ENCODE results near the gene CCDC182. TPM values are rescaled to one million over a fixed set of nuclear protein-coding genes. Genes with fewer than 3 reads are reported as not detected.

The CCDC182 gene
- total RNA-seq, 1 donor from 2014 or later = not detected

DNA sequence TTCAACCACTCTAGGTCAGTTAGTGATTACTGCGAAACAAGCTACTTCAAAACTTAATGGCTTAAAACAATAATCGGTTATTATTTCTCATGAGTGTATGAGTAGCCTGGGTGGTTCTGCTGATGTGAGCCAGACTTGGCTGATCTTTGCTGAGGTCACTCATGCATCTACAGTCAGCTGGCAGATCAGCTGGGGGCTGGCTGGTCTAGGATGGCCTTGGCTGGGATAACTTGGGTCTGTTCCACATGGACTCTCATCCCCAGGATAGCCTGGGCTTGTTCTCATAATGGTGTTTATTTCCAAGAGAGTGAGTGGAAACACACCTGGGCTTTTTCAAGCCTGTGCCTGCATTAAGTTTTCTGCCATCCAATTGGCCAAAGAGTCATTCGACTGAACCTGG, 13.0 kb downstream of the CCDC182 start:
- FAIRE-seq (no peak), DNase-seq (ENCODE audit: low spot score in 2 of 2) (no peak)

DNA sequence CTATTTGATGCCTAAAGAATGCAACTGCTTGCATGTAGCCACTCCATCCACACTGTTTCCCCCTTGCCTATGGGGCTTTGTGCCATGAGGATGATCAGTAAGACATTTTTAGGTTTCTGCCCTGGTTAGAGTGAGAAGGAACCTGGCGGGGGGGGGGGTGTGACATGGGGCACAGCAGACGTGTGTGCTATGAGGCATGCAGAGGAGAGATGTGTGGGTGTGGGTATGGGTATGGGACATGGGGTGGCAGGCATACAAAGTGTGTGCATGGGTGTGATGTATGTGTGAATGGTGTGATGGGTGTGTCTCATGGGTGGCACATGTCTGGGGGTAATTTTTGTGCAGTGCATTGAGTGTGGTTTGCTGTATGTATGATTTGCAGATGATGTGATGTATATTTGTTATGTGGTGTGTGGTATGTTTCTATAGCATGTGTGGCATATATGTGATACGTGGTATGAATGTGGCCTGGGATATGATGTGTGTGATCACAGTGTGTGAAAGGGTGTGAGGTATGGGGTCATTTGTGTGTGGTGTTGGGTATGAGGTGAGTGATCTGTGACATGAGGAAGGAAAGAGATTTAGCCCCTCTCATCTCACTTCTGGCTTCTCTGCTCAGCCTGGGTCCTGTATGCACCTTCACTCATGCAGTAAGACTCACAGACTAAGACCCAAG, 14.9 kb downstream of the CCDC182 start:
- no peak for FAIRE-seq

DNA sequence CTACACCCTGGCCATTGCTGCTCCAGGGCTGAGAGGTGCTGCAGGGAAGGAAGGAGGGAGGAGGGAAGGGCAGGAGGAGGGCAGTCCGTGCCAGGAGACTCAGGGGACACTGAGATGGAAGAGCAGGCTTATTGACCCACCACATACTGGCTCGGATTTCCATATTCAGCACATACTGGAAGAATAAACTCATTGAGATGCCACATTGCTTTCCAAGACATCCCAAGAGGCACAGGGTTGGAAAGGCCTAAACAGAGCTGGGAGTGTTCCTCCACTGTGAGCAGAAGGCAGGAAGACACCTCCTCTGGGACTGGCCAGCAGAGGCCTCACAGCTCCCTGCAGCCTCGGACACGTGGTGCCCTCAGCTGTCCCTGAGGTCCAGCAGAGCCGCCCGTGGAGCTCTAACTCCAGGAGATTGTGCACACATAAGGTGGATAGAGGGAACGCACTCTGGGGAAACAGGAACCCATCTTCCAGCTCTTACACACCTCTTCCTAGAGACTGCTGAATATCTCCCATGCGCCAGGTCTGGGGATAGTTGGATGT, 17.4 kb downstream of the CCDC182 start:
- DNase-seq (ENCODE audit: low spot score in 2 of 2) = no peak
- FAIRE-seq = no peak

More for the DNA sequence above, 14.9 kb downstream of the CCDC182 start:
- DNase-seq (ENCODE audit: low spot score in 2 of 2) = no peak

DNA sequence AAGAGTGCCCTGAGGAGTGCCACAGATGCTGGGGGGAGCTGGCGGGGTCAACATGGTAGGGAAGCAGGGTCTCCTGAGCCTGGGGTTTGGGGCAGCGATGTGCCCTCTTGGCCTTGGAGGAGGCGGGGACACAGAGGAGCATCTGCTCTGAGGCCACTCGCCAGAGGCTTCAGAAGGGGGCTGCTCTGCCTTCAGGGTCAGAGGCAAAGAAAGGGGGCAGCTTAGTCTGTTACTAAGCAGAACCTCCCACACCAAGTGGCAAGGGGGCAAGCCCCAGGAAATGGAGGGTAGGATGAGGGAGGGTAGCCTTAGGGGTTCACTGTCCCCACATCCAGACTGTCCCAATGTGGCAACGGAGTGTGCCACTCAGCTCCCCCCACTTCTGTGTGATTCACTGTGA, 18.3 kb downstream of the CCDC182 start:
- no peak for FAIRE-seq
- no peak for DNase-seq (ENCODE audit: low spot score in 2 of 2)

DNA sequence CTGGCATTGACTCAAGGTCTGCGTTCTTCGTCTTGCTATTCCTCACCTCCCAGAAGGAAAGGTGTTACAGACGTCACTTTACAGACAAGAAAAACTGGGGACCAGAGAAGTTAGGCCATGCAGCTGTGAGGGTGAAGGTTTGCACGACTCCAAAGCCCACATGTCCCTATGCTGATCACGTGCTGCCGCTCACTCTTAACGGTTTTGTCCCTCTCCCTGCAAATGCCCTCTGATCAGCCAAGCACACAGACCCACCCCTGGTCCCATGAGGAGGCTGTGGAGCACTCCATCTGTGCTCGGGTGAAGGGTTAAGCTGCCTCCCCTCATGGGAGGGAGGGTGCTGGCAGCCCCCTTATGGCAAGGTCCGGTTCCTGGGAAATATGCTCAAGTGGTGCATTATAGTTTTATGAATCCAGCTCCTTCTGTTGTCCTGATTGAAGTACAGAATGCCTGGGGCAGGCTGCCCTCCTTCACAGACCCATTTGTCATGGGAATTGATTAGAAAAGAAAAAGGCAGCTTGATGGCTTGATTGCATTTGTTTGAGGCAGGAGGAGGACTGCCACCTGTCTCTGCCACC, 18.8 kb downstream of the CCDC182 start:
- FAIRE-seq (no peak), DNase-seq (ENCODE audit: low spot score in 2 of 2) (no peak)

DNA sequence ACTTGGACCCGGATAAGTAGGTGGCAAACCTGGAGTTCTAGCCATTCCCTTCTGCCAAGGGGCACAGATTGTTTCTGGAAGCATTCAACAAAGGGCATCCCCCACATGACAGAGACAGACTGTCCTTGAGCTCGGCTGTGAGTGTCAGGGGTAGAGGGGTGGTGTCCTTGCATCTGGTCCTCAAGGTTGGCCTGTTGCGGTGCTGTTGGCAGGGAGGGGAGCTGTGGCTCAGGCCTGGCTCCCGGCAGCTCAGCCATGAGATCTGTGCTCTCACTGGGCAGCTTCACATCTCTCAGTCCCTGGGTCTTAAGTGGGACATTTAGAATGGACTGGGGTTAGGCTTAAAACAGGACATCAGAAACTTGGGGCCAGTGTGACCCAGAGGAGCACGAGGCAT, 20.4 kb downstream of the CCDC182 start:
- DNase-seq (ENCODE audit: low spot score in 2 of 2) (no peak), FAIRE-seq (no peak)

DNA sequence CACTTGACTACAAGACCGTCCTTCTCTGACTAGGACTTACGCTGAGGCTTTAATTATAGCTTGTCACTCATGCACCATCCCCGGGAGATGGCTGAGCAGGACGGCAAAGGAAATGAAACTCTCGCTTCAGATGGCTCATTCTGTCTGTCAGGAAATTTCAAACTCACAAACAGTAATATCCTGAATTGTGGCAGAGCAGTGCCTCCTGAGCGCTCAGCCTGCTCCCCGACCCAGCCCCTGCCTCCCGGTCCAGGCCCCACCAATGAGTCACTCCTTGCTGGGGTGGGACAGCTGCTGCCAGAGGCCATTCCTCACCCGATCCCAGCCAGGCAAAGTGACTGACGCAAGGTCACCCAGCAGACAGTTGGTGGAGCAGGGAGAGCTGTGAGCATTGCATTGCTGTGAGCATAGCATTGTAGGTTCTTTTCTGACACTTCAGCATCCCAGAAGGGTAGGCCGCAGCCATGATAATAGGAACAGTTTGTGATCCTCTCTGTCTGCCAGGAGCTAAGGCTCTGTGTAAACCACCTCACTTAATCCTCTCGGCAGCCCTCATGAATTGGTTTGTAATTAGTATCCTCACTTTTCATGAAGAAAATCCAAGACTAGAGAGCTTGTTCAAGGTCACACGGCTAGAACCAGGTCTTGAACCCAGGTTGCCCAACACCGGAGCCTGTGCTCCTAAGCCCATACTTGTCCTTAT, 20.9 kb downstream of the CCDC182 start:
- FAIRE-seq (no peak), DNase-seq (ENCODE audit: low spot score in 2 of 2) (no peak)

DNA sequence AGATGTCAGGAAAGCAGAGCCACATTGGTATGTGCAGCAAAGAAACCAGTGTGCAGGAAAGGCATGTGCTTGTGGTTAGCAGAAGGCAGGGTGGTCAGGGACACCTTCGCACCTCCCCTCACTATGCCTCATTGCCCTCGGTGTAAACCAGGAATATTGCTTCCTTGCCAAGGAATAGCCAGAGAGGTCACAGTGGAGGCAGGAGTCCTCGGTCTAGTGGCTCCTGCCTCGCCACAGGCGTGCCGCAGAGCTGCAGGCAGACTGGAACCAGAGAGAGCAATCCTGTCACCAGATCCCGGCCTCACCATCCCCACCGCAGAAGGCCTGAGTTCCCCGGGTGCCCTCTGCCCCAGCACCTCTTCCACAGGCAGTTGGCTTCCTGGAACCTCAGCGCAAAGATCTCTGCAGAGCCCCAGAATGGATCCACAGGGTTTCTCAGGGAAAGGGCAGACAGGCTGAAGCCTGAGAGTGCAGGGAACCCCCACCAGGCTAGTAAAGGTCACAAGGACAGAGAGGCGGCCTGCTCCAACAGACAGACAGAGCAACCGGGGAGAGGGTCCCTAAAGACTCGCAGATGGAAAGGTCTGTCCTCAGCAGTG, 21.6 kb downstream of the CCDC182 start:
- no peak for FAIRE-seq
- DNase-seq (ENCODE audit: low spot score in 2 of 2) = no peak

DNA sequence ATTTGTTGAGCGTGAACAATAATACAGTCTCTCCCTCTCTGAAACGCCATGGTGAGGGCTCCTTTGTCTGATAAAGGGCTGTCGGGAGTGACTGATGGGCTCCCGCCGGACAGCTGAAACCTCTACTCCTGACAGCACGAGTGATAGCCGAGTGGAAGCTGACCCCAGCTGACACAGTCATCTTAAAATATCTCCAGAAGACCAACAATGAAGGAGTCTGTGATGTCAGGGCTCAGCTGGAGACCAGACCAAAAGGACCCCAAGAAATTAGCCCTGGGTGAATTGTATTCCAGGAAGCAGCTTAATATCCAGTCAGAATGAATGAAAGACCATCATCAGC, 22.4 kb downstream of the CCDC182 start:
- FAIRE-seq (no peak), DNase-seq (ENCODE audit: low spot score in 2 of 2) (no peak)

DNA sequence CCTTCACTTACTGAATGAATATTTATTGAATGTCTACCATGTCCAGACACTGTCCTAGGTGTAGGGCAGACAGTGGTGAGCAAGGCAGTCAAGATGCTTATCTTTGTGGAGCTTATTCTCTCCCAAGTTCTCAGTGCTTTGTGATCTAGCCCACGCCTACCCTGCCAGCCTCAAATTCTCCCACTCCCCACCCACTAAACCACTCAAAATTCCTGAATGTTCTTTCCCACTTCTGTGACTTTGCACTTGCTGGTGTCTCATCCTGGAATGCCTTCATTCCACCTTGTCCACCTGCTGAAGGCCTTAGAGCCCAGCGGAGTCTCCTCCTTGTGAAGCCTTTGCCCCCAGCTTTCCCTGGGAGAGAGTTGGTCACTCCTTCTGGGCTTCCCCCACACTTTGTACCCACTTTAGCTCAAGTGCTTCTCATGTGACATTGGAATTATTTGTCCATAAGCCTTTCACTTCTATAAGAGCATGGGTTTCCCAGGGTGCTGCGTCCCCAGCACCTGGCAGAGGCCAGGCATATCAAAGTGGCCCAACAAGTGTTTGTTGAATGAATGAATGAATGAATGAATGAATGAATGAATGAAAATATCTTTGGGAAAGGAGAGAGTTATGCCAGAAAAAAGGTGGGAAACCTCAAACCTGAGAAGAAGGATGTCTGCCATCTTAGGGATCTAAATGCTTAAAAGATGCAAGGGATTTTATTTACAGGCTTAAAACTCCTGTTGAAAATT, 23.0 kb downstream of the CCDC182 start:
- DNase-seq (ENCODE audit: low spot score in 2 of 2) = no peak

DNA sequence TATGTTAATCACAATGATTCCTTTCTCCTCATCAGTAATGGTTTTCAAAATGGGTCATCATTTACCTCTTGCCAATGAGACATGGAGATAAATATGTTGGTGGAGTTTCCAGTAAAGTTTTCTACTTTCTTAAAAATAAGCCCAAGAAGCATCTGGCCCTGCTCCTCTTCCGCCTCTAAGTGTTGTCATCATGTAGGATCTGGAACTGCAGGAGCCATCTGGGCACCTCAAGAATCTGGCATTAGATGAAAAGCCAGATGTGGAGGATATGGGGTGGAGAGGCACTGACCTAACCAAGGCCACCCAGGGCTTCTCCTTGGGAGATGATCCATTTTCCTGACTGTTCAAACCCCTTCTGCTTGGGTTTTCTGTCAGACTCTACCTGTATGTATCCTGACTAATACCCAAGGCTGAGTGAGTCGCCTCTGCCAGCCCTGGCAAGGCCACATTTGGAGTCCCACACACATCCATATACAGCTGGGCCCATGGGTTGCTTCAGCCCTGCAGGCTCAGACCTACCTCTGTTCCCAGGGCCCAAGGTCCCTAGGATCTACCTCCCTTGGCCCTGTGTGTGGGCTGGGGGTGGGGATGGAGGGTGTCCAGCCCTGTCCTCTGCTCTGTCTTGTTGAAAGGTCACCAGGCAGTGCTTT, 24.6 kb downstream of the CCDC182 start:
- FAIRE-seq (no peak), DNase-seq (ENCODE audit: low spot score in 2 of 2) (no peak)

More for the DNA sequence above, 23.0 kb downstream of the CCDC182 start:
- FAIRE-seq = no peak

DNA sequence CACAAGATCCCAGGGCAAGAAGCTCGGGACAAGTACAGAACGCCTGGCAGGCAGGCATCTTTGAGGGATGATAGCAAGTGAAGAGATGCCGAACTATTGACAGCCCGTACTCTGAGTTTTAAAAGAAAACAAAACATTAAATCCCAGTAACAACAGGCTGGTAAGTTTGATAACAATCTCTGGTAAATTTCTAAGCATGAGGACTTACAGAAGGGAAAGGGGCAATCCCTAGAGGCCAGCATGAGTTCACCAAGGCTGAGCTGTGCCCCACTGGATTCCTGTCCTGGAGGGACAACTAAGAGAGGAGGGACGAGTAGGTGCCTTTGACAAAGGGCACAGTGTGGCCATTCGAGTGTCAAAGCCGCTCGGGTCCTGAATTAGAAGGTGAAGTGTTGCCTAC, 26.2 kb downstream of the CCDC182 start:
- FAIRE-seq (no peak), DNase-seq (ENCODE audit: low spot score in 2 of 2) (no peak)

DNA sequence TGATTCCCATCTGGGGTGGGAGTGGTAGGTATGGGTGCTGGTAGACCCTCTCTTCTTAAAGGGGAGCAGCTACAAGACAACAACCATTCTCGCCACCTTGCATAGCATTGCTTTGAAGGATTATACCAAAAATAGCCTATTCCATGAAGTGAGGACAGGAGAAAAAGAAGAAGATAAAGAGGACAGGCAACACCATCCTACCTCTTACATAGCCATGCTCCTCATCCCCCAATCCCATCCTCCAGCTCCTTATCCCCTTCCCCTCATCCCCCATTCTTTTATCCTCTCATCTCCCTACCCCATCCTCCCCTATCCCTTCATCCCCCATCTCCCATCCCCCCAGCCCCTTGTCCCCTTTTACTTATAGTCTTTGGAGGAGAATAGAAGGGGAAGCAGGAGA, 29.1 kb downstream of the CCDC182 start:
- DNase-seq (ENCODE audit: low spot score in 2 of 2) (no peak), FAIRE-seq (no peak)

DNA sequence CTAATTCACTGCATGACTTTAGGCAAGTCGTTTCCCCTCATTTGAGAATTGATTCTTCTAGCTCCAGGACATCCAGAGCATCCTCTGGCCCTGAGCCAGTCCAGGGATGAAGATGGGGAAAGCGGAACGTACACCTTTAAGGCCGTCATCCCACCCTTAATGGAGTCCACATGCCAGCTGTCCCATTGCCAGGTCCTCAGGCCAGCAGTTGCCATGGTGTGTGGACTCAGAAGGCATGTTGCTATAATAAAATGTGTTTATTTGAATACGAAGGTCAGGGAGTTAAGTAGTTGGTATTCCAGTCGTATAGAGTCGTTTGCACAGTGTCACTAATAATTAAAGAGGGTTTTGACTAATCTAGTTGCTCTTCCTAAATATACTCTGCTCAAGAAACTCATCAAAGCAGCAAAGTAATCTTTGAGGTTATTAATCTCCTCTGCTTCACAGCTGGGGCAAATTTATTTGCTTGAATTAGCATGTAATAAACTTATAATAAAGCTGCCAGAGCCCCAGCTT, 30.4 kb downstream of the CCDC182 start:
- FAIRE-seq = no peak
- DNase-seq (ENCODE audit: low spot score in 2 of 2) = no peak

DNA sequence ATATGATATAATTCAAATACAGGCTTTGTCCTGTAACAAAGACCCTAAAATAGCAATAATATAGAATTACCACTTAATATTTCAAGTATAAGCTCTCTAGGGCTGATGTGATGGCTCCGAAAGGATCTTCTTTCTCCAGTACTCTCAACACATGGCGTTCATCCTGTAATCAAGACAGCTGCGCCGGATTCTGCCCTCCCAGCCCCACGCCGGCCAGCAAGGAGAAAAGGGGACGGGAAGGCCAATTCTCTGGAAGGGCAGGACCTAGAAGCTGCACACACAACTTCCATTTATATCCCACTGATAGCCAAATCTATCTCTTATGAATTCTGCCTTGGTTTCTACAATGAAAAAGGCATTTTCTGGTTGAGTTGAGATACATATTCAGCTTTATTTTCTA, 32.0 kb downstream of the CCDC182 start:
- FAIRE-seq (no peak), DNase-seq (ENCODE audit: low spot score in 2 of 2) (no peak)

DNA sequence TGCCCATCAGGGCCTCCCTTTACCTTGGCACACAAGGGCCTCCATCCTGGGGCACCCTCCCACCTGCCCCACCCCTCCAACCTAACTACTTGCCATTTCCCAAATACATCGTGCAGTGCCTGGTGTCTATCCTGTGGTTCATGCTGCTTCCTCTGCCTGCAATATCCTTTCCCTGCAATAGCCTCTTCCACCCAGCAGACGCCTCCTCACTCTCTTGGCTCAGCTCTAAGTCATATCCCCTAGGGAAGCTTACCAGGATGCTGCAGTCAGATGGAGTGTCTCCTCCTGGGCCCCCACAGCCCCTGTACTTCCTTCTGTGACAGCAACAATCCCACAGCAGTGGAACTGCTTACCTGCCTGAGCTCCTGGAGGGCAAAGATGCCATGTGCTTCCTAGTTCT, 36.7 kb downstream of the CCDC182 start:
- DNase-seq (ENCODE audit: low spot score in 2 of 2) = no peak
- no peak for FAIRE-seq

DNA sequence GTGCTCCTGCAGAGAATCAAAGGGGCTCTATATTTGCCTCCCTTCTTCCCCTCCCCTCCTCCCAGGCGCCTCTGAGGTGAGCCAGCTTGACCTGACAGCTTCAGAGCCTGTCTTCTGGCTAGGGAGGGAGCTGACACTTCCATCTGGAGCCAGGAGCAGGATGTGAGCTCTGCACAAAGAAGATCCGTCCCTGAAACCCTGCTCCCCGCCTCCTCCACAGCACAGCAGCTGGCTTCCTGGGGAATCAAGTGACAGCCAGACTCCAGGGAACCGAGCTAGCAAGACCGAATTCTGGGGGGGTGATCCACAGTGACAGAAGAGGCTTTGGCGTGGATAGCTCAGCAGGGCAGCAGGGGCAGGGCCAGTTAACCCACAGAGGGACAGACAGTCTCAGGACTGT, 37.2 kb downstream of the CCDC182 start:
- FAIRE-seq (no peak), DNase-seq (ENCODE audit: low spot score in 2 of 2) (no peak)

DNA sequence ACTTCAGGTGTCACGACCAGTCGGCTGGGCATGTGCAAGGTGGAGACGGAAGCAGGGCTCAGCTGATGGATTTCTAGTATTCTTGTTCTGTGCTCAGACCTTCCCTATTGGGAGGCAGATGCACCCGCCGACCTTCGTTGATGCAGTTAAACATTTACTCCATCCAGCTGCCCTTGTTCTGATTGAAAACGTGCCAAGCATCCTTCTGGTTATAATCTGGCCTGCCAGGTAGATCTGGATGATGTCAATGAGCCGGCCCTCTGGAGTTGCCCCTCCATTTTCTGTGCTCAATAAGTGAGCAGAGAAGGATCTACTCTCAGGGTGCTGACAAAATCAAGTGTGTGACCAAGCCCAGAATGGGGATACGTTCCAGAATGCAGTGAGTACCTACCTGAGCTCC, 38.3 kb downstream of the CCDC182 start:
- DNase-seq (ENCODE audit: low spot score in 2 of 2) = no peak
- FAIRE-seq = no peak

DNA sequence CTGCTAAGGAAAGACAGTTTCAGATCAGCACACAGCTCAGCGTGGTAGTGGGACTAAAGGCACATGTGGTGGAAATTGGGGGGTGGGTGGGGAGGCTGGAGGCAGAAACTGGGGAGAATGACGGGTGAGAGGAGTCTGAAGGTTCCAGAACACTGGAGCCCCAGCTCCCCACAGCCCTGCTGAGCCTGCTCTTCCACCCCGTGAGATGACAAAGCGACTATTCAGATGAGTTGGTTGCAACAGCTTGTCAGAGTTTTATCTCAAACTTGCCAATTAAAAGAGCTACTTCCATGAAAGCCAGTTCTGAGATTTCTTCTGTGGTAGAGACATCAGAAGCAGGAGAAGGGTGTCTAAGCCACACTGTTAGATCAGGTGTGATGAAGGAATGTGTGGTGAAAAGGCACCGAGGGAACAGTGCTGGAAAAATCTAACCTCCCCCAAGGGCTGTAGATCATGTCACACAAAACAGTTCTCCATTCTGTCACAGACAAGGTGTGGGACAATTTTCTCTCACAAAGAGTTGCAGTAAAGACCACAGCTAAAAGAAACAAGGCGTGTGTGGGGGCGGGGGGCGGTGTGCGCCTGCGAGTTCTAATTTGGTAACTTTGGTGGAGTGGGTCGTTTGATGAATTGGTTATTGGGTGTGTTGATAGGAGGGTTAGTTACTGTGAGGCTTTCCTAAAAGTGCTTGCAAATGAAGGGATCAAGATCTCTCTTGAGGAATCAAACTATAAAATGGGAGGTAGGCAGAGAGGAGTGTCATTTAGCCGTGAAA, 39.0 kb downstream of the CCDC182 start:
- no peak for FAIRE-seq
- DNase-seq (ENCODE audit: low spot score in 2 of 2) = no peak

Data from frontal cortex (tissue), 4 donors.